ENCODE measurements around the gene CEPT1.

Gene CEPT1

DNA sequence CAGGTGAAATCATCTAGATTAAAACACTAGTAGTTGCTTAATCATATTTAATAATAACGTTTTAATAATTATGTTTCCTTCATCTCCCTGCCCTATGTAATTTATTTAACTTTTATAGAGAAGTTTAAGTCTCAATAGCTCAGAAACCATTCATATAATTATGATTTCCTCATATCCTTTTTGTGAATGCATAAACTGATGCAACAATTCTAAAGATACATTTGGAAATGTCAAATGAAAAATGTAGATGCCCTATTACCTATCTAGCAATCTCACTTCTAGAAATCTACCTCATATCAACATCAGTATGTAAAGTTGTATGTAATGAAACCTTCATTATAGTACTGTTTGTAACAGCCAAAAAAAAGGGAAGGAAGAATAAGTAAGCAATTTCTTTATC lies 10.6 kb upstream of the CEPT1 start:
- no peak overlapping the region for H3K27ac ChIP-seq (ENCODE audit: low read length)

DNA sequence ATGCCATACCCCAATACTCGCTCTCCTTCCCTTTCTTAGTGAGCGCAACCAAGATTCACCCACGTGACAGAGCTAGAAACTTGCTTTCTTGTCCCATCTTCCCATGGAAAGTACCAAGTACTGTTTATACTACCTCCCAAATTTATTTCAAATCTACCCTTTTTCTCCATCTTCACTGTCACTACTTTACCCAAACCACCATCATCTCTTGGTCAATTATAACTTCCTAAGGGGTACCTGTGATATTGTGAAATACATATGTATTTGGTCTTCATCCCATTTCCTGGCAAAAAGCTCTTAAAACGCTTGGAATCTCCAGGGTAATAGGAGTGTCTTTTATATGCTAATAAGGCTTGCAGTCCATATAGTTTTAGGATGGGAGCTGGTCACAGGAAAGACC lies 8.3 kb upstream of the CEPT1 start:
- Histone ChIP-seq H3K4me1 (ENCODE audit: control insufficient read depth, low read depth, low read length) (no peaks in the 10 kb centered on the region), H3K9me3 (ENCODE audit: control insufficient read depth, low read depth, low read length) (no peaks in the 10 kb centered on the region), H3K27me3 (ENCODE audit: control insufficient read depth, insufficient read depth, low read length) (no peaks in the 10 kb centered on the region), H3K36me3 (ENCODE audit: control insufficient read depth, low read depth, low read length) (peaks cover 32% of the 10 kb centered on the region), H3K27ac (ENCODE audit: low read length) (no peak overlapping the region), H3K4me3 (ENCODE audit: low read length) (no peak overlapping the region), H3K9ac (ENCODE audit: low read length) (no peak overlapping the region)

More for the DNA sequence above, 10.6 kb upstream of the CEPT1 start:
- no peaks in the 10 kb centered on the region for H3K9me3 ChIP-seq (ENCODE audit: control insufficient read depth, low read depth, low read length)
- H3K36me3 ChIP-seq (ENCODE audit: control insufficient read depth, low read depth, low read length), result peaks cover 30% of the 10 kb centered on the region
- H3K9ac ChIP-seq (ENCODE audit: low read length), result no peak overlapping the region
- H3K27me3 ChIP-seq (ENCODE audit: control insufficient read depth, insufficient read depth, low read length), result no peaks in the 10 kb centered on the region
- H3K4me3 ChIP-seq (ENCODE audit: low read length), result no peak overlapping the region
- no peaks in the 10 kb centered on the region for H3K4me1 ChIP-seq (ENCODE audit: control insufficient read depth, low read depth, low read length)

DNA sequence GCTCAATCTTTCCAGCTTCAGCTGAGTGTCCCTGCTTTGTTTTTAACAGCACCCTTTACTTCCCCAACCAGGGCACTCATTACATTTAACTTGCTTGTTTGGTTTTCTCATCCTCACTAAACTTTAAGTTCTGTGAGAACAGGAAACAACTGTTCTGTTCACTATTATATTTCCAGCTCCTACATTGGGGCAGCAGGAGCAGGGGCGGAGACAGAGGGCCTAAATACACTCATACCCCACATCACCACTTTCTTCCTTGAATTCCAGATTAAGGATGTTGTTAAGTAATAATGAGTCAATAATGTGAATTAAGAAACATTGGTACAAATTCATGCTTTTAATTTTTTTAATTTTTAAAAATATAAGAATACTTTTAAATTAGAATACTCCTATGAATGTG lies 6.2 kb upstream of the CEPT1 start:
- H3K4me3 ChIP-seq (ENCODE audit: low read length), result no peak overlapping the region
- H3K4me1 ChIP-seq (ENCODE audit: control insufficient read depth, low read depth, low read length), result peaks cover 12% of the 10 kb centered on the region
- no peaks in the 10 kb centered on the region for H3K9me3 ChIP-seq (ENCODE audit: control insufficient read depth, low read depth, low read length)
- H3K27me3 ChIP-seq (ENCODE audit: control insufficient read depth, insufficient read depth, low read length), result no peaks in the 10 kb centered on the region
- no peak overlapping the region for H3K27ac ChIP-seq (ENCODE audit: low read length)
- H3K36me3 ChIP-seq (ENCODE audit: control insufficient read depth, low read depth, low read length), result peaks cover 26% of the 10 kb centered on the region
- no peak overlapping the region for H3K9ac ChIP-seq (ENCODE audit: low read length)

DNA sequence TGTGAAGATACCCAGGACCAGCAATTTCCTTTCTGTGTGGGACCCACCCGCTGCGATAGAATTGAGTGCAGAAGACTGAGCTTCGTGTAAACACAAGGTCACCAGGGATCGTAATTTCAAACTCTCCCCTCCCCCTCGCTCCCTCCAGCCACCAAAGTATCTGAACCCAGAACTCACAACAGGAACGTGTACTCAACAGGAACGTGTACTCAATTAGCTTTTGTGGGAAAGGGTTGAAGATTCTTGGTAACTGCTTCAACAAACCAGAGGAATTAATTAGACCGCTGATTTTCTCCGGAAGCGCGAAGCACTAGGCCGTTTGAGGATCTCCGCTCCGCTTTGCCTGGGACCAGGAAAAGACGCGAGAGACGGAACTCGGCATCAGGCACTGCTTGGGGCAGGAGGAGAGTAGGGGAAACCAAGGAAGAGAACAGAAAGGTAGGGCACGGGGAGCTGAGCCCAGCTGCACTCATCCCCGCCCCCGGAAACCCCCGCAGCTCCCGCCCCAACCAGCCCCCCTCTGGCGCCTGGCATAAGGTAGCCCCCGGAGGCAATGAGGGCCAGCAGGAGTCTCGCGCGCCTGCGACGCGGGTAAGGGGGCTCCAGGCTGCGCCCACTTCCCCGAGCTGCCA lies 583 bp upstream of the CEPT1 start:
- Histone ChIP-seq H3K9me3 (ENCODE audit: control insufficient read depth, low read depth, low read length) (no peaks in the 10 kb centered on the region), H3K4me1 (ENCODE audit: control insufficient read depth, low read depth, low read length) (peaks cover 18% of the 10 kb centered on the region), H3K27me3 (ENCODE audit: control insufficient read depth, insufficient read depth, low read length) (no peaks in the 10 kb centered on the region), H3K27ac (ENCODE audit: low read length) (peak overlapping the region; percentile 93), H3K4me3 (ENCODE audit: low read length) (peak overlapping the region; percentile 98), H3K36me3 (ENCODE audit: control insufficient read depth, low read depth, low read length) (peaks cover 12% of the 10 kb centered on the region), H3K9ac (ENCODE audit: low read length) (peak overlapping the region; percentile 92)

DNA sequence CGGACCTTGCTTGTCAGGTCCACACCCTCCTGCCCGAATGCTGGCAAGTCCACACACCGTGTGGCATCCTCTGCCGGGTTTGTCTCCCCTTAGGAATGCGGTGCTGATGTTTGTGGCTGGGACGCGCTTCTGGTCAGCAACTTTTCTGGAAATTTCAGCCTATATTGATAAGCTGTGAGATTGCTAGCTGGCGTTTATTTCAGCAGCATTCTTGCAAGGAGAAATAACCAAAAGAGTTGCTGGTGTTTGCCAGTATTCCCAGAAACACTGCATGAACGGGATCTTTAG lies 601 bp downstream of the CEPT1 start:
- Histone ChIP-seq H3K9me3 (ENCODE audit: control insufficient read depth, low read depth, low read length) (no peaks in the 10 kb centered on the region), H3K4me1 (ENCODE audit: control insufficient read depth, low read depth, low read length) (peaks cover 18% of the 10 kb centered on the region), H3K27me3 (ENCODE audit: control insufficient read depth, insufficient read depth, low read length) (no peaks in the 10 kb centered on the region), H3K27ac (ENCODE audit: low read length) (peak overlapping the region; percentile 2), H3K36me3 (ENCODE audit: control insufficient read depth, low read depth, low read length) (peaks cover 4% of the 10 kb centered on the region), H3K9ac (ENCODE audit: low read length) (peak overlapping the region; percentile 92), H3K4me3 (ENCODE audit: low read length) (peak overlapping the region; percentile 98)

DNA sequence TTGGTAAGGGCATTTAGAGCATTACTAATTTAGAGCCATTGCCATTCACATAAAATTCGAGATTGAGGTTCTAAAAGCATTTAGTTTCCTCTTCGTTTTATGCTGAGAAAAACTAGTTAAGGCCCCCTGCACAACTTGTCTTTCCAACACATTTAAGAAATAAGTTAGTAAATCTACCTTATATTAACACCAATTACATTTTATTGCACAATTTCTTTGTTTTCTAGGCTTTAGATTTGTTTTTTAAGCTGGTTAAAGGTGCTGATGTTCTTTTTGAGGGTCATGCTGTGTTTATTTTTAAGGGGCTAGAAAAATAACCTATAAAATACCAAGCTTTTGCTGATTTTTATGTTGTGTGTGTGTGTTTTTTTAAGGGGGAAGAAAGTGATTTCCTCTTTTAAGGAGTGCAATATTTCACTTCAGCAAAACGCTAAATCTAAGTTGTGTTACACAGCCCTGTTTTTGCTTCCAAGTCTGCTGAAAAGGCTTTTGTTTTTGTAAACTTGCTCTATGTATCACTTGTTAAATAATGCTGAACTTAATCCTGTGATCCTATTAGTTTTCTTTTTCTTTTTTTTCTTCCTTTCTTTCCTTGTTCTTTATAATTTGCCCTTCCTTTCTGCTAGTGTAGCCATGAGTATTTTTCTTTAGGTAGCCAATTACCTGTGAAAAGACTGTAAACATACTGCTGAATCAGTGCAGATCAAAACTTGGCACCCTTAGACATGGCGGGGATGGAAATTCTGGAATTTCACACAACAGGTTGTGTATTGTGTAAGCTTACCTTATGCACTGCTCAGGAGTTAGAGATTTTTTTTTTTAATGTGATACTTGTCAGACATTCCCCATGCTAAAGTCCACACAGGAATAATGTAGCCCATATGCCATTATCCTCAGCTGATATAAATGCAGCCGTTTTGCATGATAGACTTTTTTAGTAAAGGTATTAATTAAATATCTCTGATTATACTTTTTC lies 1.5 kb downstream of the CEPT1 start:
- peaks cover 18% of the 10 kb centered on the region for H3K4me1 ChIP-seq (ENCODE audit: control insufficient read depth, low read depth, low read length)
- peak overlapping the region; percentile 92 for H3K9ac ChIP-seq (ENCODE audit: low read length)
- H3K9me3 ChIP-seq (ENCODE audit: control insufficient read depth, low read depth, low read length), result no peaks in the 10 kb centered on the region
- H3K27me3 ChIP-seq (ENCODE audit: control insufficient read depth, insufficient read depth, low read length), result no peaks in the 10 kb centered on the region
- H3K36me3 ChIP-seq (ENCODE audit: control insufficient read depth, low read depth, low read length), result no peaks in the 10 kb centered on the region
- H3K4me3 ChIP-seq (ENCODE audit: low read length), result peak overlapping the region; percentile 98
- H3K27ac ChIP-seq (ENCODE audit: low read length), result no peak overlapping the region

DNA sequence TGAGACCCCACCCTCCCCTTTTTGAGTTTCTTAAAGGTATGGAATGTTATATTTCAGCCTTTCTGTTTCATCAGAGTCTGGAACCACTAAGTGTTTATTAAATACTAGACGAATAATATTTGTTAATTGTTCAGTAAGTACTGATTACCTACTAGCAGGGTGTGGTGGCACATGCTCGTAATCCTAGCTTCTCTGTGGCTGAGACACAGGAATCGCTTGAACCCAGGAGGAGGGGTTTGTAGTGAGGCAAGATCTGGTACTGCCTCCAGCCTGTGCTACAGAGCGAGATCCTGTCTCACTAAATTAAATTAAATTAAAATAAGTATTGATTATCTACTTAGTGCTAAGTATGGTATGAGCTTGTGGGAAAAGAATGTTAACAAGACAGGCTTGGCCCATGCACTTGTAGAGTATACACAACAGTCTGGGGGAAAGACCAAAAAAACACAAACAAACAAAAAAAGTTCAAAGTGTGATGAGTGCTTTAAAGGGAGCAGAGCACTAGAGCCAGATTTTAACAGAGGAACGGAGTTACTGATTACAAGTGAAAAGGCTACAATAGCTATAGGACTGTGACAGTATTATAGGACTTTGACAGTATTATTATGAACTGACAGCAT lies 2.4 kb downstream of the CEPT1 start:
- H3K36me3 ChIP-seq (ENCODE audit: control insufficient read depth, low read depth, low read length), result no peaks in the 10 kb centered on the region
- no peaks in the 10 kb centered on the region for H3K27me3 ChIP-seq (ENCODE audit: control insufficient read depth, insufficient read depth, low read length)
- H3K9ac ChIP-seq (ENCODE audit: low read length), result no peak overlapping the region
- H3K4me3 ChIP-seq (ENCODE audit: low read length), result no peak overlapping the region
- H3K9me3 ChIP-seq (ENCODE audit: control insufficient read depth, low read depth, low read length), result no peaks in the 10 kb centered on the region
- H3K27ac ChIP-seq (ENCODE audit: low read length), result no peak overlapping the region
- H3K4me1 ChIP-seq (ENCODE audit: control insufficient read depth, low read depth, low read length), result peaks cover 18% of the 10 kb centered on the region

- Histone ChIP-seq H3K4me3 (ENCODE audit: low read length) (no peak overlapping the region), H3K4me1 (ENCODE audit: control insufficient read depth, low read depth, low read length) (peaks cover 5% of the 10 kb centered on the region), H3K36me3 (ENCODE audit: control insufficient read depth, low read depth, low read length) (peaks cover 26% of the 10 kb centered on the region), H3K27ac (ENCODE audit: low read length) (no peak overlapping the region), H3K9me3 (ENCODE audit: control insufficient read depth, low read depth, low read length) (no peaks in the 10 kb centered on the region), H3K9ac (ENCODE audit: low read length) (no peak overlapping the region), H3K27me3 (ENCODE audit: control insufficient read depth, insufficient read depth, low read length) (no peaks in the 10 kb centered on the region)
Observed at GRCh38 chr1:111145542-111145941, 5.5 kb downstream of the CEPT1 start.

DNA sequence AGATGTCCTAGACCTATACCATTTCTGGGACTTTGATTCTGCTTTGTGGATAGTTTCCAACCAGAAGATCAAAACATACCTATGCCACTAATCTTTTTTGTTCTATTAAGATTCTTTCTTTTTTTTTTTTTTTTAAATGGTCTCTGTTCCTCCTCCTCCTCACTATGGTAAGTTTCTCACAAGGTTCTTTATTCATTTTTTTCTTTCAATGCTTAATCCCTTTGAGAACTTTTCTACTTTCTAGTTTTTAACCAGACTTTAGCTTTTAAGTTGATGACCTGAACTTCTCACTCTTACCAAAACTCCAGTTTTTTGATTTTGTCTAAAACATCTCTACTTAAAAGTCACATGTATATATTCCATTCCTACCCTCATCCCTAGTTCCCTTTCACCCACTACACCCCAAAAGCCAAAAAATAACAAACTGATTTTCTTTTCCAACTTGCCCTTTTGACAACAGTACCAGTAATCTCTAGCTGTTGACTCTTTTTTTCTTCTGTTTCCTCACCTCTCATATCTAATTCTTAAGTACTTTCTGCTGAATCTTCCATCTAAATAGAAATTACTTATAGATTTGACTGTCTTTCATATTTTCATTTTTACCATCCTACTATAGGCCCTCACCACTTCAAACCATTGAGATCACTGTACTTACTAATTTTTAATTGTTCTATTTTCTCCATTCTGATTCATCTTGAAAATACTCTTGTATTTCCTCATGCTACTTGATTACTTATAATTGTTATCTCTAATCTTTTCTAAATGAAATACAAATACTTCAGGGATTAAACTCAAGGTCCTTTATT lies 6.1 kb downstream of the CEPT1 start:
- no peaks in the 10 kb centered on the region for H3K9me3 ChIP-seq (ENCODE audit: control insufficient read depth, low read depth, low read length)
- H3K9ac ChIP-seq (ENCODE audit: low read length), result no peak overlapping the region
- H3K27ac ChIP-seq (ENCODE audit: low read length), result no peak overlapping the region
- peaks cover 5% of the 10 kb centered on the region for H3K4me1 ChIP-seq (ENCODE audit: control insufficient read depth, low read depth, low read length)
- no peak overlapping the region for H3K4me3 ChIP-seq (ENCODE audit: low read length)
- H3K27me3 ChIP-seq (ENCODE audit: control insufficient read depth, insufficient read depth, low read length), result no peaks in the 10 kb centered on the region
- H3K36me3 ChIP-seq (ENCODE audit: control insufficient read depth, low read depth, low read length), result peaks cover 28% of the 10 kb centered on the region

- Histone ChIP-seq H3K27ac (ENCODE audit: low read length) (no peak overlapping the region), H3K4me3 (ENCODE audit: low read length) (no peak overlapping the region), H3K36me3 (ENCODE audit: control insufficient read depth, low read depth, low read length) (peaks cover 33% of the 10 kb centered on the region), H3K27me3 (ENCODE audit: control insufficient read depth, insufficient read depth, low read length) (no peaks in the 10 kb centered on the region), H3K4me1 (ENCODE audit: control insufficient read depth, low read depth, low read length) (no peaks in the 10 kb centered on the region), H3K9me3 (ENCODE audit: control insufficient read depth, low read depth, low read length) (no peaks in the 10 kb centered on the region), H3K9ac (ENCODE audit: low read length) (no peak overlapping the region)
Observed at GRCh38 chr1:111147948-111148347, 7.9 kb downstream of the CEPT1 start.

DNA sequence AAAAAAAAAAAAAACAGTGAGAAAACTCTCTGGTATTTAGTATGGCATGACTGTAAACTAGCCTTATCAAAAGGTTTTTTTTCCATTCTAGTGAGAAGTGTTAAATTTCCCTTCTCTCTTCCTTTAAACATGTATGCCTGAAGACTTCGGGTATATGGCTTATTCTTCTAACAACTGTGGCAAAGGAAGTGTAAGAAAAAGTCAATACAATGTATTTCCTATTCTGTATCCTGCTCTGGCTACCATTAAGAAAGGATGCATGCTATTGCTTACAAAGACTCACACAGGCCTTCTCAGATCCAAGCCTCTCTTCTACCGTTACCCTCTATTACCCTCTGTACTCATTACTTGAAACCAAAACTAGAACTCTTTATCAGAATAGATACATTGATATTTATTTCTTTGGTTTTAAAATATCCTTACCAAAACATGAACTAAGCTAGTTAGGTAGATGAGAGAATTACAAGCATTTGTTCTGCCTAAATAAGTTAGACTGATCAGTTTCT lies 8.4 kb downstream of the CEPT1 start:
- Histone ChIP-seq H3K9ac (ENCODE audit: low read length) (no peak overlapping the region), H3K4me1 (ENCODE audit: control insufficient read depth, low read depth, low read length) (no peaks in the 10 kb centered on the region), H3K9me3 (ENCODE audit: control insufficient read depth, low read depth, low read length) (no peaks in the 10 kb centered on the region), H3K4me3 (ENCODE audit: low read length) (no peak overlapping the region), H3K36me3 (ENCODE audit: control insufficient read depth, low read depth, low read length) (peaks cover 33% of the 10 kb centered on the region), H3K27ac (ENCODE audit: low read length) (no peak overlapping the region), H3K27me3 (ENCODE audit: control insufficient read depth, insufficient read depth, low read length) (no peaks in the 10 kb centered on the region)
